Activated T-helper 1 cell treated with anti-CD3 and anti-CD28 coated beads, Interleukin-2, amount 50 U/mL, for 16 hours (primary cell): ENCODE results near the gene TNNT3.

Experiments used
- DNase-seq, 2 donors: peaks; one replicate each; pipeline ENCODE4 v3.0.0-alpha.2; 2020; ENCODE audit warnings: low read depth in 1 of 2, low spot score in 1 of 2

The TNNT3 gene

GRCh38 chr11:1896468-1896867, 23.0 kb upstream of the TNNT3 start:
- DNase-seq = no peak

GRCh38 chr11:1896923-1897322, 22.6 kb upstream of the TNNT3 start:
- no peak for DNase-seq

- DNase-seq = no peak
Observed at GRCh38 chr11:1899090-1899489, 20.4 kb upstream of the TNNT3 start.

DNA sequence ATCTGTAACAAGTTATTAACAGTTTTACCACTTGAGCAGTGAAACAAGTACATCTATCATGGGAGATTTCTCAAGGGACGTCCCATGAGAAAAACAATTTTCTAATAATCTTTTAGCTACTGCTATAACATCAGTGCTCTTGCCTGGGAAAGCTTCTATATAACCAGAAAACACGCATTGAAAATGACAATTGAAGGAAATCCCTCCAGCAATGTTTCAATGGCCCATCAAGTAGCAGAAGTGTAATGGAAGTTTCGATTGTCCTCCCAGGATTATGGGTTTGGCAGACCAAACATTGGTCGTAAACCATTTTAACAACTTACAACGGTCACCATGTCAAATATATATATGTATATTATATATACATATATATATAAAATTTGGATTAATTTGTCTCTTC, 19.8 kb upstream of the TNNT3 start:
- DNase-seq = no peak

GRCh38 chr11:1906181-1906580, 13.3 kb upstream of the TNNT3 start:
- no peak for DNase-seq

- DNase-seq = no peak
Observed at GRCh38 chr11:1906611-1907423, 12.7 kb upstream of the TNNT3 start.

- DNase-seq = no peak
Observed at GRCh38 chr11:1908618-1909017, 10.9 kb upstream of the TNNT3 start.

DNA sequence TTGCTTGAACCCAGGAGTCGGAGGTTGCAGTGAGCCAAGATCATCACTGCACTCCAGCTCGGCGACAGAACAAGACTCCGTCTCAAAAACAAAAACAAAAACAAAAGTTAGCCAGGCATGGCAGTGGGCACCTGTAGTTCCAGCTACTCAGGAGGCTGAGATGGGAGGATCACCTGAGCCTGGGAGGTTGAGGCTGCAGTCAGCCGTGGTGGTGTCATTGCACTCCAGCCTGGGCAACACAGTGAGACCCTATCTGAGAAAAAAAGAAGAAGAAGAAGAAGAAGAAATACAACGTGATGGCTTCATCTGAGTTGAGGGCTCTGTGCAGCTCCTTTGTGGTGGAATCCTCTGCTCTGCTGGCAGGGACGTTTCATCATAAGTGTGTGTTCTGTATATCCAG, 10.0 kb upstream of the TNNT3 start:
- no peak for DNase-seq

GRCh38 chr11:1912289-1912878, 7.1 kb upstream of the TNNT3 start:
- DNase-seq = no peak

- DNase-seq = no peak
Observed at GRCh38 chr11:1913271-1914060, 6.0 kb upstream of the TNNT3 start.

- DNase-seq = no peak
Observed at GRCh38 chr11:1915795-1916131, 3.7 kb upstream of the TNNT3 start.

DNA sequence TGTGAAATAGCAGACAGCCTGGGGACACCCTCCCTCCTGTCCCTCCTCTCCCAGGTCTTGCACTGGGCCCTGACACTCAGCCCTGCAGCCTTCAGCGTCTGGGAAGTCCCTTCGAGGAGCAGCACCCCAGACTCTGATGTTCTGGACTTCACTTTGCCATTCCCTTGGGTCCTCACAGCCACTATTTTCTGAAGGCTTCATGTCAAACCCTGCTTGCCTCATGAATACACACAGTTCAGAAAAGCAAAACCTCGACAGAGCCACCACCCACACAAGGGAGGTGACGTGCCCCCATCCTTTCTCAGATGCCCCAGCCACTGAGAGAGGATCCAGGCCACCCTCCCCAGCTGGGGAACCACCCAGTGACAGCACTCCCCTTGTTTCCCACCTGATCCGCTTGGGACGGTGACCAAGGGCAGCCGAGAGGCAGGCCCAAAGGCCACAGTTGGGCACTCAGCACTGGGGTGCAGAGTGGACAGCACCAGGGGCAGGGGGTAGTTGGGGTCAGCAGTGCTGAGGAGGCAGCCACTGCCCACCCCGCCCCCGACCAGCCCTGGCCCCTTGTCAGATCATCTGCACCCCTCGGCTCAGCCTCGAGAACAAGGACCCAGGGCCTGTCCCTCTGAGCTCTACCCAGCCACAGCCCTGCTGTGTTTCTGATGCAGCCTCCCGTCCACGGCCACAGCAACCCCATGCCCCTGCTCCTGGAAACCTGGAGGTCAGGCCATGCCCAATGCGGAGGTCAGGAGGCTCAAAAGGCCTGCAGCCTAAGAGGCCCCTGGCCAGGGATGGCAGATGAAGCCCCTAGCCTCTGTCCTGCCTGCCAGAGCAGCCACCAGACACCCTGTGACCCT, 3.1 kb upstream of the TNNT3 start:
- no peak for DNase-seq

DNA sequence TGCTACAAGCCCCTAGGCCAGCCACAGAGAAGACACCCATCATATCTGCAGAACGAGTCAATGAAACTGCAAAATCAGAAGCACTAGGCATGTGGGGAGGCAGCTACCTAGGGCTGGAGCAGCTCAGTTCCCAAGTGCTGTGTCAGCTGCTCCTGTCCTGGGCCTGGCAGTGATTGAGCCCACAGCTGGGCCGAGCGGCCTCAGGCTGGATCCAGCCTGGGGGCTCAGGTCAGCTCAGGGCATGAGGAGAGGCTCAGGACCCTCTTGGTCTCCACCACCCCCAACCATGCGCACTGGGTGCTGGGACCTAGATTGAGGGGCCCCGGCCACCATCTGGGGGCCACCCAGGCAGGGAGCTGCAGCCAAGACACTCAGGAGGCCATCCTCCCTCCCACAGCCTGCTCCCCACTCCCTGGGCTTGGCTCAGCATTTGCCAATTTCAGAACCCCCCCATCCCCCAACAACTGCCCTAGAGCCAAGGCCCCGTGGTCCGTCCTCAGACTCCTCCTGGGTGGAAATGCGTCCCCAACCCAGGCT, 2.4 kb upstream of the TNNT3 start:
- DNase-seq = no peak

GRCh38 chr11:1917523-1918435, 1.7 kb upstream of the TNNT3 start:
- no peak for DNase-seq

GRCh38 chr11:1918436-1919315, 827 bp upstream of the TNNT3 start:
- no peak for DNase-seq

GRCh38 chr11:1920128-1920908, 815 bp downstream of the TNNT3 start:
- no peak for DNase-seq

GRCh38 chr11:1920909-1921573, 1.5 kb downstream of the TNNT3 start:
- no peak for DNase-seq
